GF-D8 (cell line): ENCODE measurements around the gene PTTG1IP.

ENCODE experiments used
- DNase-seq: peaks from one replicate; lab custom pipeline; 2025; lab: John Stamatoyannopoulos, UW

Gene PTTG1IP

DNA sequence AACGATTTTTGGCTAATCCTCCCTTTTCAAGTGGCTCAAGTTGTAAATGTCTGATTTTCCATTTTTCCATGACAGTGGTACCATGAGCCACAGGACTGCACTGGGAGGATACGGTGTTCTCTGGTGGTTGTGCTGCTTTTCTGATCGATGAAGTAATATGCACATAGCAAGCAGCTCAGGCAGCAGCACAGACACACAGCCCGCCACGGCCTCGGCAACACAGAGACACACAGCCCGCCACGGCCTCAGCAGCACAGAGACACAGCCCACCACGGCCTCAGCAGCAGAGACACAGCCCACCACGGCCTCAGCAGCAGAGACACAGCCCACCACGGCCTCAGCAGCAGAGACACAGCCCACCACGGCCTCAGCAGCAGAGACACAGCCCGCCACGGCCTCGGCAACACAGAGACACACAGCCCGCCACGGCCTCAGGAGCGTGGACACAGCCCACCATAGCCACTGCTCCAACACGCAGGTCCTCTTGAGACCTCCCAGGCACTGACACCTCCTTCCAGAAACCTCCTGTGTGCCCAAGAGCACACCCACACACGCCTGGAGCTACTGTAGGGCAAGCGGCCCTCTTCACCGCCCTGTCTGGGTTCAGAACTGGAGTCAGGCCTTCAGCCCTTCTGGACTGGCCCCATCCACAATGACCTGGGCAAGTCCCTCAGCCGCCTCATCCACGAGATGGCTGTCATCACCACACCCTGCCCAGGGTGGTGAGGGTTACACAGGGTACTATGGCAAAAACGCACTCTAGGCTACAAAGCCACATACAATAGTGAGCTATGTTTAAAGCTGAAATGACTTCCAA is 10.4 kb downstream of the PTTG1IP start:
- no peak for DNase-seq

- no peak for DNase-seq
Observed at GRCh38 chr21:44858791-44859190, 14.7 kb downstream of the PTTG1IP start.

GRCh38 chr21:44858291-44858690 is 15.2 kb downstream of the PTTG1IP start:
- DNase-seq, result no peak

- DNase-seq, result no peak
Observed at GRCh38 chr21:44857127-44857892, 16.2 kb downstream of the PTTG1IP start.

DNA sequence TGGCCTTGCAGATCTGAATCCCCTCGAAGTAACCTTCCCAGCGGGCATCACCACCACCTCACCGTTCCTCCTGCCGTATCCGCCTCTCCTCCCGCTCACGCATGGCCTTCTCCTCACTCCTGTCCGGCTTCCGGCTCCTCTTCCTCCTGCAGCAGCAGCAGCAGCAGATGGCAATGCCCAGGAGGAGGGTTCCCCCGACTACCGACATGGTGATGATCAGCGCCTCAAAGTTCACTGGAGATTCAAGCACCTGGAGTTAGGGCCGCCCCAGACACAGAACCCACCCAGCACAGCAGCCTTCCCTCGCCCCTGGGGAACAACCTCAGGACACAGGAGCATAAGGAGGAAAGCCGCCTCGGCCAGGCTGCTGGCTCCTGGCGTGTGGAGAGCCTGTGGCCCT is 17.4 kb downstream of the PTTG1IP start:
- no peak for DNase-seq

GRCh38 chr21:44855572-44855971 is 17.9 kb downstream of the PTTG1IP start:
- no peak for DNase-seq

DNA sequence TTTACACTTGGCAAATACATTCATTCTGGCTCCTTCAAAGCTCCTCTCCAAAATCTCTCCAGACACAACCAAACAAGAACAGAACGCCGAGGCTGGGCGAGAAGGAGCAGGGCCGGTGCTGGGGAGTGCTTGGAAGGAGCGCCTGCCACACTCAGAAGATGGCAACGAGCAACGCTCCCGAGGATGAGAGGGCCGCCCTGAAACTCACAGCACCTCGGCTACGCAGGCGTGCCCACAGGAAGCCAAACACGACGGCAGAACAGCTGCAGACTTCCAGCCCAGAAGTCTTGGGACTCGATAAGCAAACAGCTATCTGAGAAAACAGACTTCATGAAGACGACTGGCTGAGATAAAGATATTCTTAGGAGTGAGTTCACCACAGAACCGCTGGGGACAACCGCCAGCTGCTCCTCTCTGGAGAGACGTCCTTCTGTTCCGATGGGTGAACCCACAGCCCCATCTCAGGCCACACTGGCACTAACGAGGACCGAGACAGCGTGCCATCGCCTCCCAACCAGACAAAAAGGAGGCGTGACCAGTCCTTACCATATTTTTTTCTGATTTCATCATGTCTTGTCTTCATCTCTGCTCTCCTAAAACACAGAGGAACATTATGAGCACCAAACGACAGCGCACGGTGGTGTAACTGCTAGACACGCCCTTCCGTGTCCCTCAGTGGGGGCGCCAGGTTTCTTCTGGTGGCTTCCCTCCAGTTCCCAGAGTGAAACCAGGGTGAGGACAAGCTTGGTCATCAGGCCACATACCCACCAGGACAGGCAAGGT is 18.6 kb downstream of the PTTG1IP start:
- peak; percentile 90 for DNase-seq

DNA sequence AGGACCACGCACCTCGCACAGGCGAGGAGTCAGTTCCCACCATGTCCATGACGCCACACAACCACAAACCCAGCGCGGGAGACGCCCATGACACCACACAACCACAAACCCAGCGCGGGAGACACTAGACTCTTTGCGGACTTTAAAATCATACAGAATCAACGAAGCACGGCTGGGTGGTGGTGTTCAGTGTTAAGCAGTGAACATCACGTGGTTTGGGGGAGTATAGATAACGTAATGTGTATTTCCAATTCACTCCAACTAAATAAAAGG is 19.2 kb downstream of the PTTG1IP start:
- DNase-seq, result peak; percentile 77

DNA sequence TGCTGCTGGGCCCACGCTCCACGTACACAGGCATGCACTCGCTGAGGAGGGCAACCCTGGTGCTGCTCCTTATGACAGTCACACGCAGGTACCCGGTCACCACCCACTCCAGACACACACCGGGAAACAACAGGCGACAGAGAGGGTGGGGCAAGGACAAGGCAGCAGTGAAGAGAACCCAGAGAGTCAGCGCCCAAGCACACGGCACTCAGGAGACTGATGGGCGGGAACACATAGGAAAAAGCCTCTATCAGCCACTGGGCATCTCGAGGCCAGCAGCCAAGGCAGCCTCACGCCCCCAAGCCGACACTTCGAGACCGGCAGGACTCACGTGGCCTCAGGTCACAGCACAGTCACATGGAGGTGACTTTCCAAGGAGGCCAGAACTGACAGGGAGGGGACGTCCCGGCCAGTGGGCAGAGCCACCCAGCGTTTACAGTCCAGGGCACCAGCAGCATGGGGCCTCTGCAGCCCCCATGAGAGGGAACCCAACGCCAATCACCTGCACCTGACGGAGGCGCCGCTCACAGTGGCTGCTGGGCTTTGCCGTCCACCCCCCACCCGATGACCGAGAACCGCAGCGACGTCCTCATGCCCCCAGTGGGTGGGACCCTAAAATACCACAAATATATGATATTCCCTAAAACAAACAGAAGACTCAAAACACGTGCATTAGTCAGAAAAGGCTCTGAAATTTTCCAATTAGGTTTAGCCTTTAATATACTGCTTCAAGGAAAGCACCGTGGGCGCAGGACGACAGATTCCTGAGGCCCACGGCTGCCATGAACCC is 19.7 kb downstream of the PTTG1IP start:
- no peak for DNase-seq

DNA sequence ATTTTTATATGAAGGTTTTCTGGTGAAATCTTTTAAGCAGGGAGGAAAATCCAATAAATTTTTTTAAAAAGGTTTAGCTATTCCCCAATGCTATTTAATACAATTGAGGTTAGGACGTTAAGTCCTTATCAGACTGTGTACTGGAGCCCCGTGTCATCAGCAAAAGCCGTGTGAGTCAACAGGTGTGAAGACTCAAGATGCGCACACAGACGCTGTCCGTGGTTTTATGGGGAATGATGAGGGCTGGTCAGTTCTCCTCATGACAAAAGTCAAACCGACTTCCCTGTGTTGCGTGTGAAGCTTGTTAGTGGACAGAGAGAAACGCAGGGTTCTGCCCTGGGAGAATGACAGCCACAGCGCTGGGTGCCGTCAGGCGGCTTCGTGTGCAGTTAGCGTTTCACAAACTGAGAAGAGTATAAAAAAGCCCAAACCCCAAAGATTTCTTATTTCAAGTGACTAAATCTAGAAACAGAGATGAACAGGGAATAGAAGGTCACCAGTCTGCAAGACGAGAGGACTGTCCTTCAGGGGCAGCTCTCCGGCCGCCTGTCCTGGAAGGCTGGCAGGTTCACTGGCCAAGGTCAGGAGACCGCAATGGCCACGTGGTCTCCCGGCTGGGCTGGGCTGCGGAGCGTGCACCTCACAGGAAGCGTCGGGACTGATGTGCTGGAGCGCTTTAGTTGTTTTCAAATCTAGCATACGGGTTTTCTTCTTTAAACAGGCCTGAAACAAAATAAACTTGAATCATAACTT is 22.4 kb downstream of the PTTG1IP start:
- DNase-seq, result no peak

DNA sequence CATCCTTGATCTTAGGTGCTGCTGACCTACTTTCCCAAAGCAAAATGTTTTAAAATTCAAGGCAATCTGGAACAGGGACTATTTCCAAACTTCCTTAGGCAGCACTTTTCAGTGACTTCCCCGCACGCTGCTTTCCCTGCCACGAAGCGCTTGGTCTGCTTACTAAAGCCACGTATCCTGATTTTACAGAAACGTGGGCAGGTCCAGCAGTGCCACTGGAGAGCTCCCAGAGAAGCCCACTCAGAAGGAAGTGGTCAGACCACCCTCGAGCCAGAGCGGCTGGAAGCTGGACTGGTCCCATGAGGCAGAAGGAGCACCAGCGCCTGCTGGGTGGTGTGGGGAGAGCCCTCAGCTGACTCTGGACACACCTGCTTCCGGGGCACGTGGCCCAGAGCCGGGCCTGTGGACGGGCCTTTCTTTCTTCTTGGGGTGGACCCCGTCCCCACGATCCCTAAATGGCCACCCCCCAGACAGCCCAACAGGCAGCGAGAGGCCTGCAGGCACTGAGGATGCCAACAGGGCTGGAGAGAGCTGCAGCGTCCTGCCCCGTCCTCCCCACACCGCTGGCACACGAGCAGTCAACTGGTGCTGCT is 23.2 kb downstream of the PTTG1IP start:
- DNase-seq, result no peak

GRCh38 chr21:44849616-44850130 is 23.8 kb downstream of the PTTG1IP start:
- peak; percentile 59 for DNase-seq

- DNase-seq, result no peak
Observed at GRCh38 chr21:44848821-44849521, 24.5 kb downstream of the PTTG1IP start.

DNA sequence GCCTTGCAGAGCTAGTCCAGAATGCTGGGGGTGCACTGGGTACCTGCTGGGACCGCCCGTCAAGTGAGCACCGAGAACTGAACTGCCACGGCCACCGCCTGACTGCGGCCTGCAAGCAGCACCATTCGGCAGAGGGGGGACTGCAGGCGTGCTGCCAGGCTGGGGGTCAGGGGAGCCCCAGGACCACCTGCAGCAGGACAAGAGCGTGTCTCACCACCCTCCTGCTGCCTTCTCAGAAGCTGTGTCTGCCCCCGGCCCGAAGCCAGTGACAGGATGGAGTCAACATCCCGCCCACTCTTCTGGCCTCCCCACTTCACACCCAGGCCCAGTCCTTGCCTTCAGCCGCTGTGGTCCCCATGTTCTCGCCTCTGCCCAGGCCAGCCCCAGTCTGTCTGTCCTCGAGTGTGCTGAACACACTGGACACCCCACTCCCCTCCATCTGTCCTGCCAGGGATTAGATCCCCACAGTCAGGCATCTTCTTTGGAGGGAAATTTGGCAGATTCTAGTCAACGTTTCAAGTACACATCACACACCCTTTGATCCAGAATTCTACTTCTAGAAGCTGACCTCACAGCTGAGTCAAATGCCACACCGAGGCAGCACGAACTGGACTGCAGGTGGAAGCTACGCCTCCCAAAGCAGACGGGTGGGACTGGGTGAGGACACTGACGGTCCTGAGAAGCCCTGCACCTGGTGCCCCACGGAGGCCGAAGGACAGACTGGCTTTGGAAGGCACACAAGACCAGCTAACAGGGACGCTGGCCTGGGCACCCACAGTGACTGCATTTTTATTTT is 26.0 kb downstream of the PTTG1IP start:
- no peak for DNase-seq

- peak; percentile 70 for DNase-seq
Observed at GRCh38 chr21:44846485-44847260, 26.8 kb downstream of the PTTG1IP start.

- DNase-seq, result no peak
Observed at GRCh38 chr21:44846224-44846484, 27.3 kb downstream of the PTTG1IP start.

- peak; percentile 82 for DNase-seq
Observed at GRCh38 chr21:44845418-44846223, 27.9 kb downstream of the PTTG1IP start.

DNA sequence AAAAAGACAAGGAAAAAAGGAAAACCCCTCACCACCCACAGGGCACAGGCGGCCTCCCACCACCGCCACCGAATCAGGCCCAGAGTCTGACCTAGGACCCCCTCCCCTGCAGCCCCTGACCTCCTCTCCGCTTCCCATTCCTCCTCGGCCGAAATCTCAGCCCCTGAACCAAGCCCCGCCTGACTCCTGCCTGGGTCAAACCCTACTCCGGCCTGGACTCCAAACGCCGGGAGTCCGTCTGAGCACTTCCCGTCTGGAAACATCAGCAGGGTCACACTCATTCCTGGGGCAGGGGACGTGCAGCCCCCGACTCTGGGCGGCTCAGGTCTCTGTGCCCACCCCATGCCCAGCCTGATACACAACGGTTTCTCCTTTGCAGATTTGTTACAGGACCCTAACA is 29.2 kb downstream of the PTTG1IP start:
- no peak for DNase-seq
